ENCODE measurements around the gene PREX1.

DNA sequence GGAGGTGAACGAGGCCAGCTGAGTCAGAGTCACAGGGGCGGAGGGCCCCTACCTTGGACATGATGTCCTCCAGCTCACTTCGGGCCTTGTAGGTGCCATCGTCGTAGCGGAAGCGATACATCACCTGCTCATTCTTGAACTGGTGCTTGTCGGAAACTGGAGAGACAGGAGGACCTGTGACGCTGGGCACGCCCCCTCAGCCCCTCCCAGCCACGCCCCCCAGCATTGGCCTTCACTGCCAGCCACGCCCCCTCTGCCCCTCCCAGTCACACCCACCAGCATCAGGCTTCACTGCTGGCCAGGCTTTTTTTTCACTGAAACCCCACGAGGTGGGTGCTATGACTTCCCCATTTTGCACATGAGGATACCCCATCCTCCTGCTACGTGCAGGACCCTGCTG, 148.2 kb downstream of the PREX1 start:
- TF ChIP-seq, protein P1, sequence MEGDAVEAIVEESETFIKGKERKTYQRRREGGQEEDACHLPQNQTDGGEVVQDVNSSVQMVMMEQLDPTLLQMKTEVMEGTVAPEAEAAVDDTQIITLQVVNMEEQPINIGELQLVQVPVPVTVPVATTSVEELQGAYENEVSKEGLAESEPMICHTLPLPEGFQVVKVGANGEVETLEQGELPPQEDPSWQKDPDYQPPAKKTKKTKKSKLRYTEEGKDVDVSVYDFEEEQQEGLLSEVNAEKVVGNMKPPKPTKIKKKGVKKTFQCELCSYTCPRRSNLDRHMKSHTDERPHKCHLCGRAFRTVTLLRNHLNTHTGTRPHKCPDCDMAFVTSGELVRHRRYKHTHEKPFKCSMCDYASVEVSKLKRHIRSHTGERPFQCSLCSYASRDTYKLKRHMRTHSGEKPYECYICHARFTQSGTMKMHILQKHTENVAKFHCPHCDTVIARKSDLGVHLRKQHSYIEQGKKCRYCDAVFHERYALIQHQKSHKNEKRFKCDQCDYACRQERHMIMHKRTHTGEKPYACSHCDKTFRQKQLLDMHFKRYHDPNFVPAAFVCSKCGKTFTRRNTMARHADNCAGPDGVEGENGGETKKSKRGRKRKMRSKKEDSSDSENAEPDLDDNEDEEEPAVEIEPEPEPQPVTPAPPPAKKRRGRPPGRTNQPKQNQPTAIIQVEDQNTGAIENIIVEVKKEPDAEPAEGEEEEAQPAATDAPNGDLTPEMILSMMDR (IDR thresholded peaks at IDR 0.05): no peak
- no peak for TF ChIP-seq POLR2A (IDR thresholded peaks at IDR 0.05)

All from adrenal gland (tissue), 5 donors.